HG03378 (cell line): ENCODE data around the gene VTCN1.
A peak's percentile ranks its signal among the peaks of the same experiment; 100 is the strongest.
"Not testable (repeated sequence)": the region's sequence is repeated elsewhere in the genome, so short reads cannot be mapped to it uniquely, and the experiment has no call there.

Experiments used
- ATAC-seq: cut with Tn5 transposase; IDR thresholded peaks from one replicate; pipeline ENCODE4 v1.9.1; 2021; ENCODE audit warnings: mild to moderate bottlenecking, moderate library complexity; ENCODE audit not compliant: unreplicated experiment

Gene VTCN1

DNA sequence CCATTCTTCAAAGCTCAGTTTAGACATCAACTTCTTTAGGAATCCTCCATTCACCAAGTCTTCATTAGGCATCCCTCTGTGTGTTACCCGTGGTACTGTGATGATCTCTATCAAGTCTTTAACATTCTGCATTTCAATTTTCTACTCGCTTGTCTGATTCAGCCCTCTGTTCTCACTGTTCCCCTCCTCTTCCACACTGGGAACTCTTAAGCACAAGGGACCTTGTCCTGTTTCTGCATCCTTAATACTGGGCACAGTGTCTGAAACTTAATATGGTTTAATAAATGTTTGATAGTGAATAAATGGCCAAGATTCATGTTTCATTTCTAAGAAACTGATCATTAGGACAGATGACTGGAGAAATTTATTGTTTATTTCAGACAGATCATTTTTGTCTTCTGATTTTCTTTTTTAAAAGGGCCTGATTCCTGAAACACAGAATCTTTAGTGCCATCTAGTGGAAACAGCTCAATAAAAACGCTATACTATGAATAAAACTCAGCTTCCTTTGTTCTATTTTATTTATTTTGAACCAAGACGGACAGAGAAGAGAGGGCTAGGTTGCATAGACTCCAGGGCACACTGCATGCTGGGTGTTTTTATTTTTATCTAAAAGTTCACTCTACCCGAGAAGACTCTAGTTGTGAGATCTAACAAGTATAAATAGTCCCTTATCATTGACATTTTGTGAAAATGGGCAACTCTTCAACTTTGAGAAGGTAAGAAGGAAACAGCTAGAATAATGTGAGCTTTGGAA, 82.2 kb downstream of the VTCN1 start:
- no peak for ATAC-seq

DNA sequence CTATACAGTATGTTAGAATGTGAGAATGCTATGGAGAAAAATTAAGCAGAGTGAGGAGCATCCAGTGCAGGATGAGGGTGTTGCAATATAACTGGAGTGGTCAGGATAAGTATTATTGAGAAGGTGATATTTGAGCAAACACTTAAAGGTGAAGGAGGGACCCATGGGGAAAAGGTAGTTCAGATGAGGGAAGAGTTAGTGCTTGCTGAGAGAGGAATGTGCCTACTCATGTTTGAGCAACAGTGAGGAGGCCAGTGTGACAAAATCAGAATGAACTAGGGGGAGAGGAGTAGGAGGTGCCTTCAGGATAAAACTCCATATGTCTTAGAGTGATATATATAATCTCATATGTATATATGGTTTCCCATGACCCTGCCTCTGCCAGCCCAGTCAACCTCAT, 82.9 kb downstream of the VTCN1 start:
- no peak for ATAC-seq

DNA sequence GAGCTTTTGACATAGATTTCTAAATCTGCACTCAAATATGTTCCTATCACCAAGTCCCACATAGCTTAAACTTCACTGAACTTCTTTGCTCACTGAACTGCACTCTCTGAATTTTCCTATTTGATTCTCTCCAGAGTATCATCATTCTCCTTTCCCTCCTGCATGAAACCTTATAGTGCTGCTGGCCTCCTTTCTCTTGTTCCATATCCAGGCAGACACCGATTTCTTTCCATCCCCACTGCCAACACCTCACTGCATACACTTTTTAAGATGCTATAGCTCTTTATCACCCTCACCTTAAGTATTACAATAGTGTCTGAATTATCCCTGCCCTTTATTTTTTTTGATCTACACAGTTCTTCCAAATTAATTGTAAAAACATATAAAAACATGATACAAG, 86.1 kb downstream of the VTCN1 start:
- no peak for ATAC-seq

DNA sequence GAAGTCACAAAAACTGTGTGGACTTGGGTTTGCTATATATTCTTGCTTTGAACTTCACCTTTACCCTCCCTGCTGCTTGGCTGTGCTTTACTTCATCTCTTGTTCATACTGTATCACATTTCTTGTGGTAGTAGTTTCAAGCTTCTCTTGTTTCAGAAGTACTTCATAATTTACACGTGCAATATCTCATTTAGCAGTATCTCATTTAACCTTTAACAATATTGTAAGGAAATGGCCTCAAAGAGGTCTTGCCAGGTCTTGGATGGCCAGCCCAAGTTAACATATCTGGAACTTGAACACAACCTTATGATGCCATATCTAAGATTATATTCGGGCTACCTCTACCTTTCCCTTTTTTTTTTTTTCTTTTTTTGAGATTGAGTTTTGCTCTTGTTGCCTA, 87.5 kb downstream of the VTCN1 start:
- ATAC-seq = no peak

DNA sequence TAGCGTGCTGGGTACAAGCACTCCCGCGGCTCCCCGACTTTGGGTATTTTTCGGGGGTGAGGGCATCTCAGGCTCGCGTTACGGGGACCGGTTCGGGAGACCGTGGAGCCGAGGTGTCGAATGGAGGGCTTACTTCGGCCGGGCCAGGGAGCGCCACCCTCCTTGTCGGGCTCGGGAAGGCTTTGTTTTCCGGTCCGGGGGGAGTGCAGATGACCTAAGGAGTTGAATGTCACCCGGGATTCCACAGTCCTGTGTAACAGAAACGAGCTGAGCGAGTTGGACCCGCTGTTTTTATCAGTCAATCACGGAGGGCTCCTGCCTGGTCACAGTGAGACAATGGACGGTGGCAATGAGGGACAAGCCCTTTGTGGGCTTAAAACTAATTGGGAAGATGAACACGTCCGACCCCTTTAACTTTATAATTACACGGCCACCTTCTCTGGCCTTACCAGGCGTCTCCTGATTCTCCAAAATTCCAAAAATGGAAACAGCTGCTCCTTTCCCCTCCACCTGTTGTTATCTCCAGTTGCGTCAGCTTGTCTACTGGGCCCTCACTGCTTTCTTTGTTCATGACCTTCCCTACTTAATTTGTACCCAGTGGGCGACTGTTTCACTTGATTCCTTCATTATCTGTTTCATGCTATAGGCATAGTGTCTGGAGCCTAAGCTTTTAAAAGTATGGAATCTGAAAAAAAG, 88.2 kb downstream of the VTCN1 start:
- ATAC-seq = no peak

DNA sequence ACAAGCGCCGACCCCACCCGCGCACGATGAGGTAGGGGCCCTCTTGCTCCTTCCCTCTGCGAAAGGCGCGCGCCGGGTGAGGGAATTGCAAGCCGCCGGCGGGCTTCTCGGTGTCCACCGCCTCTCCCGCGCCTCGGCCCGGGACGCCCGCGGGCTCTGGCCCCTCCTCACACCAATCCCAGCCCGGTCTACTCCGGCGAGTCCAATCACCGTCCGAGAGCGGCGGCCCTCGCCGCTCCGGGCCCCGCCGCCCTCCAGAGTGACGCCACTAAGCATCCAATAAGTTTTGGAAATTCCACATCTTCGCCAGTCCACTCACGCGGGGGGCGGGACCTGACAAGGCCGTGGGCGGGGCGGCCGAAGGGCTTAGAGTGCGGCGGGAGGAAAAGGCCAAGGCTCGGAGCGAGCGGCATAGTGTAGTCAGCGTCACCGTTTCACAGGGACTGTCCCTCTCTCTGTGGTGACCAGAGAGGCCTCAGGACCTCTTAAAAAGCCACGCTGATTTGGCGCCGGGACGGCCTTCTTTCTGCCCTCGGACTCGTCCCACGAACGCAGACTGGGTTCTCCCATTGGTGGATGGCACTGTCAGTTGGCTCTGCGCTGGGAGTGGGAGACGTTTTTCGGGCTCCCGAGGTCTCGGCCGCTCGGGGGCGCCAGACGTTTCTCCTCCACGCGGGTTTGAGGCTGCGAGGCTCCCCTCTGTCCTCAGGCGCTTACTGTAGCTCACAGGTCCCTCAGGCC, 89.0 kb downstream of the VTCN1 start, which contains the start of gene TRIM45:
TRIM45 (minus strand) TSS at position 161 of the 741 bp plus-strand sequence. CDS start 548 bp downstream, outside the sequence.
- ATAC-seq = peak; percentile 84

DNA sequence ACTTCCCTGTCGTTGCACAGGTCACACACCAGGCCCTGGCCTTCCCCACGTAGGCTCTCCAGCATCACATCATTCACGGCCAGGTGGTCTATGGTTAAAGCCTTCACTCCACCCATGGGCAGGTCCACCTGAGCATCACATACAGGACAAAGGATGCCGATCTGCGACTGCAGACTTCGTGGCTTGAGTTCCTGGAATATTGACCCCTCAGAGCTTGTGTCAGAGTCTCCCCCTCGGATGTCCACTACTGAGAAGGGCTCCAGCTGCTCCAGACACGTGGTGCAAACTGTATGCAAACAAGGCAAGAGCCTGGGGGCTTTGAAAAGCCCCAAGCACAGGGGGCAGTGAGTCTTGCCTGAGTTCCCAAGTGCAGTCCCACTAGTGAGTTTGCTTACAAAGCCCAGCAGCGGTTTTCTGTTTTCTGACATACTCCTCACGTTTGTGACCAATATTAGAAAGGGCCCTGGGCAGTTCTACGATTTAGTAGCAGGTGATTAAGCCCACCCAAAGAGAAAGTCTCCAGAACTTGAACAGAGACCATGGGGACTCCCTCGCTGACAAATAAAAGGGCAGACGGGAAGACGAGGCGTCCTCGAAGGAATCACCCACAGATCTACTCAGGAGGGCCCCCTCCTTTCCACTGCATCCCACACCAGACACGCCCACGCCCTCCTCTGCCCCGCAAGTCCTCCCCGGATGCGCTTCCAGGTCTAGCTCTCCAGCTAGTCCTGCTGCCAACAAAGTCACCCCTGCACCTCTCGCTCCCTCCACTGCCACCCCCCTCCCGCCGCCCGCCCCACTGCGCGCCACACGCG, 89.7 kb downstream of the VTCN1 start:
- no peak for ATAC-seq

DNA sequence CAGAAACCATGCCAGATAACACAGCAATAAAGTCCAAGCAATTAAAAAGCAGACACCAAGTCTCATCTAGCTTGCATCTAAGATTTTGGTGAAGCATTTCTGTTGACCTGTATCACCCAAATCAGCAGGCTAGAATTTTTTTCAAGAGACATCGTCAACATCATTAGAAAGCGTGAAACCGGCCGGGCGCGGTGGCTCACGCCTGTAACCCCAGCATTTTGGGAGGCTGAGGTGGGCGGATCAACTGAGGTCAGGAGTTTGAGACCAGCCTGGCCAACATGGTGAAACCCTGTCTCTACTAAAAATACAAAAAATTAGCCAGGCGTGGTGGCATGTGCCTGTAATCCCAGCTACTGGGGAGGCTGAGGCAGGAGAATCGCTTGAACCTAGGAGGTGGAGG, 91.6 kb downstream of the VTCN1 start:
- ATAC-seq = not testable (repeated sequence)

DNA sequence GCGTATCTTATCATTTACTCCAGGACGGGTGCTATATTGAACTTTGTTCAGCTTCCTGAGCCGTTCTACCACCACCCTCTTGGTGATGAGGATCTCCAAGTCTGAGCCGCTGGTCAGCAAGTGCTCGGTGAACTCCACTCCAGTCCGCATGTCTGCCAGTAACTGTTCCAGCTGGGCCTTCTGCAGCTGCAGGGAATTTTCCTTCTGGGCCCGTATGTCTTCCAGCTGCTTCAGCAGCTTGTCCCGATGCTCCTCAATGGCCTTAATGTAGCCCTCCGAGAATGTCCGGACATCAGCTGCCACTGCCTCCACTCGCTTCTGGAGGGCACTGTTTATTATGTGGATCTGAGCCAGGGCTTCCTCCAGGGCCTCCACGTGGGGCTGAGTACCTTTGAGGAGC, 92.6 kb downstream of the VTCN1 start:
- ATAC-seq = no peak

DNA sequence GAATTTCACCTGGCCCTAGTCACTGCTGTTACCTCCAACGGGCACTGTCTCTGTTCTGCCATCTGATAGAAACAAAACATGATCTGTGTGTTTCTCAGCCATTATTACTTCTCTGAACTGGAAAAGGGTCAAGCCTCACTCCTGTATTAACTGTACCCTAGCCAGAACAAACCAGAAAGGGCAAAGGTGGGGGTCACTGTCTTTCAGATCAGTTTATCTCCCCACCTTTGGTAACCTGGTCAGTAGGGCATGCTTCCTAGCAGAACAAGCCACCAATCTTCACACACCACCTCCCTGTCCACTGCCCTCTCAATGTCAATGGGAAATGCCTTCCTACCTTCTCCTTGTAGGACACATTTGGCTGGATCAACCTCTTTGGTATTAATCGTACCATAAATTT, 93.0 kb downstream of the VTCN1 start:
- ATAC-seq = no peak

DNA sequence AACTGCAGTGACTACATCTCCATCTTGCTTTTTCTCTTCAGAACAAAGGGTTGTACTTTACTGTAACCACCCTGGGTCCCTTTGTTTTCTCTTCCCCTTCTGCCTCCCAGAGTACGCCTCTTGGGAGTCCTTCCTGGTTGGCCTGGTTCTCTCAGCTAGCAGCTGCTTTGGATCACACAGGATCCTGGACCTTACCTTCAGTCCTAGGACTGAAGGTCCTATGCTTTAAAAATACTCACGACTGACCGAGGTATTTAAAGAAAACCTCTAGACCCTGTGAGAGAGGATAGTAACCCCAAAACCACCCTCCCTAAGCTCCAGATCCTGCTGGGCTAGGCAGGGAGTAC, 94.0 kb downstream of the VTCN1 start:
- no peak for ATAC-seq

DNA sequence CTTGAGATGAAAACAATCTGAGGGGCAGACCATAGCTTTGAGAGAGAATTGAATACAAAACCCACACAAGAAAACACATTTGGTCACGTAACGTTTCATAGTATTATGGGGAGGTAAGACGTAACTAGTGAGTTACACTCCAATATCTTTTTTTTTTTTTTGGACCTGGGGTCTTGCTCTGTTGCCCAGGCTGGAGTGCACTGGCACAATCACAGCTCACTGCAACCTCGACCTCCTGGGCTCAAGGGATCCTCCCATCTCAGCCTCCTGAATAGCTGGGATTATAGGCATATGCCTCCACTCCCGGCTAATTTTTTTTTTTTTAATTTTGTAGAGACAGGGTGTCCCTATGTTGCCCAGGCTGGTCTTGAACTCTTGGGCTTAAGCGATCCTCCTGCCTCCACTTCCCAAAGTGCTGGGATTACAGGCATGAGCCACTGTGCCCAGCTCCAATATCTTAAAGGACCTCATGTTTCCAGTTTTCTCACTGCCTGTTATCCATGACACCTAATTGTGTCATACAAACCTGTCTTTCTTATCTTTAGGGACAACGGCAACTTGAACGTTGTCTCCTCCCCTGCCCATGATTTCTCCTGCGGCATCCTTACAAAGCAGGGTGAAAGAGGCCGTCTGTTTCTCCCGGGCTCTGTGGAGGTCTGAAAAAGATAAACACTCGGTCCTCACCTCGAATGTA, 94.5 kb downstream of the VTCN1 start:
- no peak for ATAC-seq

DNA sequence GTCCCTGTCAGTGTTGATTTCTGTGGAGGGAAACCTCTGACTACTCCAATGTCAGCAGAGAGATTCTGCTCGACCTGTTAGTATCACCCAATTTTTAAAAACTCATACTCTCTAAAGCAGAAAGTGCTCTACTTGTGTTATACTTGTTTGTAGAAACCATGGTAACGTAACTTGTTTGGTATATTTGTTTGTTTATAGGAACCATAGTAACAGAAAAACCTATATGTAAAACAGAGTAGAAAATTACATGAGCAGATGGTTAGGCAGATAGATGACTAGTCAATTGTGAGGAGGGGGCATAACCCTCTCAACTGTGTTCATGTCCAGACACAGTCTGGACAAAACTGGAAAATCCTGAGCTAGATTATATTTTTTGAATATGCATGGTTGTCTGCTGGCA, 95.8 kb downstream of the VTCN1 start:
- ATAC-seq = no peak

DNA sequence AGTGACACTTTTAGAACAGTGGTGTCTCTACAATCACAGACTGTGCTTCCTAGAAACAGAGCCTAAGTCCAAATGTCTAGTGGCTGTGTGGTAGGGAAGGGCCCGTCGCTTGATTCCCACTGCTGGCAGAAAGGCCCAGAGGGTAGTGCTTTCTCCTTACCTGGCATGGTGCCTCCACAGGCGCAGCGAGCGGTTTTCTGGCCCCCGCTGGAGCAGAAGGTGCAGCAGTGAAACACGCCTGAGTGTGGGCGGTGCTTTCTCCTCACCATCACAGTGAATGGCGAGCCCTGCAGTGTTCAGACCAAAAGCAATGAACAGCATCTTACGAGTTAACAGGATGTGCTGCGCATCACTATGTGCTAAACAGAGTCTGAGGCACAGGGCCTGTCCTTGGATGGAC, 97.5 kb downstream of the VTCN1 start:
- no peak for ATAC-seq

DNA sequence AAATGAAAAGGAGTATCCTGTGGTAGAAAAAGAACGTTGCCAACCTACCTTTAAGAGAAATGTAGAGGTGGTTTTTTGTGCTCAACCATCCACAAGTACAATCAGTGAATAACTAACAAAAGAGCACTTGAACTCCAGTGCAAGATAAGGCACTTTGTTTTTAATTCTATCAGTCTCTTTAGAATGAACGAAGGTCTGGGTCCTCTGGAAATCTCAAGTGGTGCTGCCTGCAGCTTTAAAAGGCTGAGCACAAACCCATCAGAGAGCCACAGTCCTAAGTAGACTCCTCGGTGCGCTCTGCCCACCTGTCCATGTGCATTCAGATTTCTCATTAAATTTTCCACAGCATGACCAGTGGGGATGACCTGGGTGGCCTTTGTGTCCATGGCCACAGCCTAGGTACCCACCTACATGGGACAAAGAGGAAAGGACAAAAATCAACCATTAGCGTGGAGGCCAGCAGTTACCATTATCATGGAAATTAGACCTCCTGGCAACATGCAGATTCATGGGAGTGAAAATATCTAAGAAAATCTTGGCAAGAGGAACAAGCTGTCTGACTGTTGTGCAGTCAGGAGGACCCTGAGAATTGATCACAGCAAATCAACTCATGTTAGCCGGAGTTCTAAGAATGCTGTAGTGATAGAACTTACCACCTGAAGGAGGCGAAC, 98.5 kb downstream of the VTCN1 start:
- ATAC-seq = no peak

DNA sequence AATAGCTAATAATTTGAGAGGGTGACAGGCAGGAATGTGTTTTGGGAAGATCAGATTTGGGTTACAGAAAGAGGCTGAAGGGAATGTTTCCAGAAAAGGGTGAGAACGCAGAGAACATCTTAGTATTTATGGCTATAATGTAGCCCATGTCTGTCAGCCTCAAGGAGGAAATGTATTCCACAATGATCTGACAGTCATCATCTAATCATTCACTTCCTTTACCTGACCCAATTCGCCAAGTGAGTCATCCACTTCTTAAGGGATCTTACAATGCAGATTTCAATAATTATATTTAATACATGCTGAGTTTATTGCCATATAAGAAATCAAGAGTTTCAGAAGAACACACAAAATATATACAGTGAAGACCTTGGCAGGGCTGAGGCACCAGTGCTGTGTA, 100.0 kb downstream of the VTCN1 start:
- ATAC-seq = no peak

DNA sequence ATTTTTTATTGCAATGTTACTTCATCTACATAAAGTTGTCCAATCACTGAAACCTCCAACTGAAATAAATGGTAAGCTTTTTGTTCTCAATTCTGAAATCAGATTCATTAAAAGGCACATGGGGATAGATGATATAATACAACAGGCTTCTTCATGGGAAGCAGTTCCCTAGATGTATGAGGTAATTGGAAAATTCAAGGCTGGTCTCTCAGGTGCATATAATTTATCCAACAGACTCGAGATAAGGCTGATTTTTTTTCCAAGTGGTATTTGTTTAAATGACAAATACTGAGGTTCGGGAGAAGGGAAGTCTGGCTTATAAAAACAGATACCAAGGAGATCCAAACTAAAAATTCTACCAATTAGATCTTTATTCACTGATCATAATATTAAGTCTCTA, 103.4 kb downstream of the VTCN1 start:
- ATAC-seq = no peak

DNA sequence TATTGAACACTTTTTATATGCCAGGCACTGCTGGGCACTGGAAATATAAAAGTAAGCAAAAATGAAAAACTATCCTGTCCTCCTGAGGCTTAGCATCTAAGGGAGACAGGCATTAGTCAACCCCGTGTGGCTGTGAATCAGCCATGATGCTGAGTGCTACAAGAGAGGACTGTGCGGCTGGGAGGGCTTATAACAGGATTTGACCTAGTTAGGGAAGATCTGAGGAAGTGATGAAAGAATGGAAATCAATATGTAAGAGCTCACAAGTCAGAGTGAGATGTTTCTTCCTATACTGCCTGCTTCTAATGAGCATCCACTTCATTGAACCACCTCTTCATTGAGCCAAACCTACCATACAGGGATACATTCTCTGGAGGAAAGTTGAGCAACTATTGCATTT, 104.2 kb downstream of the VTCN1 start:
- ATAC-seq = no peak

DNA sequence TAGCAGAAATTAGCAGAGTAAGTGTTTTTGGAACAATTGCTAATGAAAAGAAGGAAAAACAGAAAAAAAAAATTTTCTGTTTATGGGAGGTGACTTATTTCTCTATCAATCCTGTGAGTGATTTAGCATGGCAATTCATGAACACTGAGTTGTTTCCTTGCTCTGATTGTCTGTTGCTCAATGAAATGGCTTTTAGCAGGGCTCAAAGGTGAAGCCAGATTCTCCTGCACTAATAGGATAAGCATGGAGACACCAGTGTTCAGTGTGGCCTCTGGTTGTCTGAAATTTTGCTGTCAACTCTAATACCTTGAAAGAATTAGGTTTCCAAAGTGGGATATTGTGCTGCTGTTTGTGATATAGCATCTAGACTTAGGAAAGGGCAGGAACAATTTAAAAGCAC, 105.0 kb downstream of the VTCN1 start:
- ATAC-seq = no peak

DNA sequence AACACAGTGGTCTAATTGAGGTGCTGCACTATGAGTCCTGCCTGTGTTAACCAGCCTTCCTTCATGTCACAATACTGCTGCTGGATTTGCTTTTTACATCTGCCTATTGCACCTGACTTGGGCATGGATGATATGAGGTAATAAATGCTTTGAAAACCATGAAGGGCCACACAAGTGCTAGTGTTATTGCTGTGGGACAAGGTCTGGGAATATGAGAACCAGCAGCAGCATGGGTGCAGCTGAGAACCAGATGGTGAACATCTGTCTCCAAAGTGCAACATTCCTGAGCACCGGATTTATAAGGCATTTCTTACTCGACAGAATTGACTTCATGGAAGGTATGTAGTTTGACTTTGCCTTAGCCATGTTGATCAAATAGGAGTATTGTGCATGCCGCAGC, 105.7 kb downstream of the VTCN1 start:
- ATAC-seq = no peak
